Measurements from ENCODE around the gene DAGLB.
"Not testable (repeated sequence)": the region's sequence is repeated elsewhere in the genome, so short reads cannot be mapped to it uniquely, and the experiment has no call there.

DAGLB gene

GRCh38 chr7:6398943-6399342 is 48.8 kb downstream of the DAGLB start:
- no peak for DNase-seq (ENCODE audit: low spot score)

GRCh38 chr7:6397759-6398495 is 49.8 kb downstream of the DAGLB start:
- not testable (repeated sequence) for DNase-seq (ENCODE audit: low spot score)

GRCh38 chr7:6395898-6396595 is 51.7 kb downstream of the DAGLB start:
- no peak for DNase-seq (ENCODE audit: low spot score)

DNA sequence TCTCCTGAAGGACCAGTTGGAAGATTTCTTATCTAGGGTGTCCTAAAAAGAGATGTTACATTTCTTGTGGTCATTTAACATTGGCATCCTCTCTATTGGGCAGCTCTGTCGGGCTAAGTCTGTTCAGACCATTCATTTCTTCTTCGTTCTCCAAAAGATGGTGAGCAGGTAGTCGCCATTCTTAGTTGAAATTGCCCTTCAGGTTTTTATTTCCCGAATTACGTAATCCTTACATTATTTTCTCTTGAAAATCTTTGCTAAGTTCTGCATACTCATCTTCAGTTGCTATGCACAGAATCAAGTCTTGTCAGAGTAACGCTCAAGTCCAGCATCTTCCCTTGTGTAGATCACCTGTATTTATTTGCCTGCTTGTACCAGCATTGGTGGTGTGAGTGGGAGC is 53.6 kb downstream of the DAGLB start:
- DNase-seq (ENCODE audit: low spot score): no peak

DNA sequence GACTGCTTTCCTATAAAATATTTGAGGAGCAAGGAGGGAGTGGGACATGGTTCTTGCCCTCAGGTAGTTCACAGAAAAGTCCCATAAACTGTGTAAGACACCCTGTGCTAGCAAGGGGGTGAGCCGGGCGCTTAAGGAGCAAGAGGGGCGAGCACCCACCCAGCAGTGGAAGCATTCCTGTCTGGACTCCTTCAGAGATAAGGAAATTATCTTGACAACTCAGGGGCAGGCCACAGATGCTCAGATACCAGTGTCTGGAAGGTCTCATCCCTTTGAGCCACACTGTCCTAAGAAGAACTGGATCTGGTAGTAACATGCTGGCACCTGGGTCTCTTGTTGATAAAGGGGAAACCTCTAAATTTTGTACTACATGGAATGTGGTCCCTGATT is 54.1 kb downstream of the DAGLB start:
- no peak for DNase-seq (ENCODE audit: low spot score)

DNA sequence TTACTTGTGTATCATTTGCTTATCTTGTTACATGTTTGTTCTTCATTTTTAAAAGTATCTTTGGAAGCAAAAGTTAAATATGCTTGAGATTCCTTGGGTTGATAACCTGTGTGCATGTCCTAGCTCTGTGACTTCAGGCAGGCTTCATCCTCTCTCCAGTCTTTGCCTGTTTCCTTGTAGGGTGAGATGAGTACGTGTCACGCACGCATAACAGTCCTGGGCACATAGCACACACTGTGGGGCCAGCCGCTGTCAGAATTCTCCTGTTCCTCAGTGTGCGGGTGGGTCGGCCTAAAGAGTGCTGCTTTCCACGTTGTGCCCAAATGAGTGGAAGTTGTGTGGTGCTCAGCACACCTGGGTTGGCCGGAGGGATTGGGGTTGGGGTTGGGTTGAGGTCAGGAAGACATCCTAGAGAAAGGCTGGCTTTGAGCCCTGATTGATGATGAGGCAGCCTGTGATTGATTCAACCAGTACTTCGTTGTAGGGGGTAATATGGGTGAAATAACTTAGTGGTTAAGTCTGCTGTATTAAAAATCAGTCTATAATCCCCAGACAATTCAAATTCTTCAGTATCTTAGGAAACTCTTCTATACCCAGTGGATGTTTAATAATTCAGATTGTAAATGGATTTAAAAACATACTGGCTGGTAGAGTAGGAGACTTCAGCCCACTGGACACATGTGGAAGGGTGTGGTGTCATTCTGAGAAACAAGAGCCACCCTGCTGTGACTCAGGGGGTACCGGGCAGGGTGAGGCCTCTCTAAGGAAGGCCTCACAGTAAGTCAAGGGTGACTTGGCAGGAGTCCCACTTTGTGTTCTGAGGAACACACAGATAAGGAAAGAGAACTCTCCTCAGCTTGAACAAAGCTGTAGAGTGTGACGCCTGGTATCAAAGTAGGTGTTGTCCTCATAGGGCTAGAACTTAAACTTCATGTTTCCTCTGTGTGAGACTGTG is 54.8 kb downstream of the DAGLB start:
- DNase-seq (ENCODE audit: low spot score): peak; percentile 75

DNA sequence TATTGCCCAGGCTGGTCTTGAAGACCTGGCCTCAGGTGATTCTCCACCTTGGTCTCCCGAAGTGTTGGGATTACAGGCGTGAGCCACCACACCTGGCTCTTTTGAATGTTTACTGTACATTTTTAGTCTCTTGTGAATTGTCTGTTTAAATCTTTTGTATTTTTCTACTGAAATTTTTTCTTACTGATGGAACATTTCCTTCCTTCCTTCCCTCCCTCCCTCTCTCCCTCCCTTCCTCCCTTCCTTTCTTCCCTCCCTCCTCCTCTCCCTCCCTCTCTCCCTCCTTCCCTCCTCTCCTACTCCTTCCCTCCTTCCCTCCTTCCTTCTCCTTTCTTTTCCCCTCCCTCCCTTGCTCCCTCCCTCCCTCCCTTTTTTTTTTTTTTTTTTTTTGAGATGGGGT is 58.0 kb downstream of the DAGLB start:
- no peak for DNase-seq (ENCODE audit: low spot score)

GRCh38 chr7:6387734-6388294 is 59.9 kb downstream of the DAGLB start:
- no peak for DNase-seq (ENCODE audit: low spot score)

DNA sequence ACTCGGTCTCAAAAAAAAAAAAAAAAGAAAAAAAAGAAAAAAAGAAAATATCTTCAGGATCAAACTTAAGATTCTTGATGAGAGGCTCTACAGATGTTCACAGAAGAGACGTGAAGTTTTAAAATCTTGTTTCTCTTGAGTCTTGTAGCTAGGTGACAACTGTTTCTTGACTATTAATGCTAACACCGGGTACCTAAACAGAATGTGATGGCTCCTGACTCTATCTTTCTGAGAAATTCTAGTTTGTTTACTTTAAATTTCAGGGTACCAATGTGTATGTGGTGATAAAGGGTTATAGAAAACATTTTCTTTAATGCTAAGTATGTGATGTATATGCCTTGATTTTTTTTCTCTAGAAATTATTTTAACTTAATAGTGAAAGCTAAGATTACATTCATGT is 61.0 kb downstream of the DAGLB start:
- no peak for DNase-seq (ENCODE audit: low spot score)

- no peak for DNase-seq (ENCODE audit: low spot score)
Observed at GRCh38 chr7:6385909-6386560, 61.7 kb downstream of the DAGLB start.

DNA sequence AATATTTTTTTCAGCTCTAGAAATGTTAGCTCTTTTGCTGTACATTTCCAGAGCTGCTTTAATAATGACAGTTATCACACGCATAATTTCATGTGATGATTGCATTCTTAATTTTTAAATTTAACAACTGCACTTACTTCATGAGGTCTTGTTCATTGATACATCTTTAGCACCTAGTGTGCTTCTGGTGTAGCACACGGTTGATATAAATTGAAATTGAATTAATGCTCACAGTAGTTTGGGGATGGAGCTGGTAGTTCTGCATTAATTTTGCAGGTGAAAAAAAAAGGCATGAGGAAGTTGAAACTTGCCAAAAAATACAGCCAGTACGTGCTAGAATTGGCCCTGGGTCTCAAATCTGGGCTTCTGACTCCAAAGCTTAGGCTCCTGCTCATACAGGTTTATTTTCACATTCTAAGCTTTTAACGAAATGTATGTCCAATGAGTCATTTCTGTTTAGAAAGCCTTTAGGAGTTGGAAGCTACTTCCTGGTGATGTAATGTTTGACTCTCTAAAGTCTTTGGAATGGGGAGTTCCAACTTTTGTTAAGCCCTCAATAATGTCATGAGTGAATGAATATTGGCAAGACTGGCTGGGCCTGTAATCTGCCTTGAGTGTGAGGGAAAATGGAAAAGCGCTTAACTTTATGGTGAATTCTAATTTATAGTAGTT is 62.5 kb downstream of the DAGLB start:
- DNase-seq (ENCODE audit: low spot score): peak; percentile 89

DNA sequence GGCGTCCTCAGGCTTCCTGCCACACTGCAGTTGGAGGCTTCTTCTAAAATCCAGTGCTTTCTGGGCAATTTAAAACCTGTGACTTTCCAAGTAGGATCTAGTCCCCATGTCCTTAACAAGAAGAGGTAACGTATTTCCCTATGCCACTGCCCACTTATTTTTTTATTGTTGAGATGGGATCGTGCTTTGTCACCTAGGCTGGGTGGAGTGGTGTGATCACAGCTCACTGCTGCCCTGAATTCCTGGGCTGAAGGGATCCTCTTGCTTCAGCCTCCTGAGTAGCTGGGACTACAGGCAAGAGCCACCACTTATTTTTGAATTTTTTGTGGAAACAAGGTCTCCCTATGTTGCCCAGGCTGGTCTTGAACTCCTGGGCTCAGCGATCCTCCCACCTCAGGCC is 63.4 kb downstream of the DAGLB start:
- DNase-seq (ENCODE audit: low spot score): no peak

- DNase-seq (ENCODE audit: low spot score): no peak
Observed at GRCh38 chr7:6382817-6383216, 64.9 kb downstream of the DAGLB start.

DNA sequence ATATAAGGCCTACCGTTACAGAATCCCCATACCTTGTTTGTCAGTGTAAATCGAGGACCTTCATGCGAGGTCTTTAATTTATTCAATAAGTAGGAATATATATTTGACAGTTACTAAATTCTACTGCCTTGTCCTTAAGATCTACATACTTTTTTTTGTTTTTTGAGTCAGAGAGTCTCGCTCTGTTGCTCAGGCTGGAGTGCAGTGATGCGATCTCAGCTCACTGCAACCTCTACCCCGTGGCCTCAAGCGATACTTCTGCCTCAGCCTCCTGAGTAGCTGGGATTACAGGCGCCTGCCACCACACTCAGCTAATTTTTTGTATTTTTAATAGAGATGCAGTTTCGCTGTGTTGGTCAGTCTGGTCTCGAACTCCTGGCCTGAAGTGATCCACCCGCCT is 65.9 kb downstream of the DAGLB start:
- not testable (repeated sequence) for DNase-seq (ENCODE audit: low spot score)

DNA sequence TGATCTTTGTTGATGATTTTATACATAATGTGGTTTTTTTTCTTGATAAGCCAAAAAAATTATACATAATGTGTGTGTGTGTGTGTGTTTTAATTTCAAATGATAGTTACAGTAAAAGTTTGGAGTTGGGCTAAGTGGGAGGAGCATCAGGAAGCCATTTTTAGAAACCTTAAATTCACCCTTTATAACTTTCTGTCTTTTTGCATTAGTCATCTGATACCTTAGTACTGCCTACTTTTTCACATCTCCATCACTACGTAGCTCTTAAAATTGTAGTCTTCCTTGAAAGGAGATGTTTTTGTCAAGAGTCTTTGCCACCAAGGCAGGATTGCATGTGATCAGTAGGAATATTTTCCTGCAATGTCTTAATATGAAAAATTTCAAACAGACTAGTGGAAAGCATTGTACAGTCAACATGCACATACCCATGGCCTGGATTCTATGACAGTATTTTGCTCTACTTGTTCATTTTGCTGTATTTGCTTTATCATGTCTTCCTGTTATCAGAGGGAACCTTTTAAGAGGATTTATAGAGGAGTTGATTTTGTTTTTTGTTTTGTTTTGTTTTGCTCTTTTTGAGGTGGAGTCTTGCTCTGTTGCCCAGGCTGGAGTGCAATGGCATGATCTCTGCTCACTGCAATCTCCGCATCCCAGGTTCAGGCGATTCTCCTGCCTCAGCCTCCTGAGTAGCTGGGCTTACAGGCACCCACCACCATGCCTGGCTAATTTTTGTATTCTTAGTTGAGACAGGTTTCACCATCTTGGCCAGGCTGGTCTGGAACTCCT is 67.3 kb downstream of the DAGLB start:
- no peak for DNase-seq (ENCODE audit: low spot score)

DNA sequence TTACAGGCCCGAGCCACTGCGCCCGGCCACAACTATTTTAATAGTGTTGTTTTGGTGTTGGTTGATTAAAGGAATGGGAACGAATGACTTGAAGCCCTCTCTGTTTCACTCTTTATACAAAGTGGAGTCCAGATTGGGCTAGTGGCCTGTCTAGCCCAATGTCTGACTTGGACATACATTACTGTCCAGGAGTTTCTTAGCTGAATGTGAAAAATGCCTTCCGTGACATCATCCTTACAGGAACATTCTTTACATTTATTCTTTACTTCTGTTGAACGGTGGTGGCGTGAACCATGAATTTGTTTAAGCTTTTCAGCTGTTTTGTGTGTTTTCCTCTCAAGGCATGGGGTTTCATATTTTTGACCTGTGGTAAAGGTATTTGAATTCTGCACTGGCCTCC is 67.9 kb downstream of the DAGLB start:
- no peak for DNase-seq (ENCODE audit: low spot score)

GRCh38 chr7:6378556-6378955 is 69.2 kb downstream of the DAGLB start:
- DNase-seq (ENCODE audit: low spot score): not testable (repeated sequence)

- DNase-seq (ENCODE audit: low spot score): no peak
Observed at GRCh38 chr7:6376820-6377219, 70.9 kb downstream of the DAGLB start.

DNA sequence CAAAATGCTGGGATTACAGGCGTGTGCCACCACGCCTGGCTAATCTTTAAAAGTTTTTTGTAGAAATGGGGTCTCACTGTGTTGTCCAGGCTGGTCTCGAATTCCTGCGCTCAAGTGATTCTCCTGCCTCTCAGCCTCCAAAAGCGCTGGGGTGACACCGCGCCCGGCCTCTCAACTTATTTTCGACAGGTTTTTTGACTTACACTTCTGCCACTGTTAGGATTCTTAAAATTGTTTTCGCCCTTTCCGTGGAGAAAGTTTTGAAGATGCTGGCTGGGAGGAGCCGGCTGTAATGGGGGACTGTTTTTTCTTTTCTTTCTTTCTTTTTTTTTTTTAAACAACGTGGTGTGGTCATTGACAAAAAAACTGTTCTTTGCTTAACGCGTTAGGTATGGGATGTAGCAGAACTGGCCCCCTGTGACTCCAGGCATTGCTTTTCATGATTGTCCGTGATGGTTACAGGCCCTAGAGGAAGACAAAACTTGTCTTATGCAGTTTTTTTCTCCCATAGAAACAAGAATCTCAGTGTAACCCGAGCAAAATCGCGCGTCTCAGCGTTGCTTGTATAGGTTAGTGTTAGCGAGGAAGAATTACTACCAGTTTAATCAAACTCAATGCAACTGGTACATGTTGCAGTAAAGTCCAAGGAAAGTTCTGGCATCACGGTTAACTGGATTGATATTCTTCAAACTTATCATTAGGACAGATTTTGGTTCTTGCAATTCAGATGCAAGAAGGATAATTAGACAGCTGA is 72.2 kb downstream of the DAGLB start:
- no peak for DNase-seq (ENCODE audit: low spot score)
